Transverse colon (tissue), 4 donors: ENCODE results near the gene SRGAP1. TPM values are rescaled to one million over a fixed set of nuclear protein-coding genes. Genes with fewer than 3 reads are reported as not detected.

Experiments
- DNase-seq: peaks from one replicate; pipeline ENCODE4 v3.0.0-alpha.2; 2019
- H3K27ac ChIP-seq, 4 donors: fragments of 200-600 bp; sonication (generic); 2 replicates each; pipeline ENCODE4 v1.5.1; 2016 to 2018; ENCODE audit warnings: inconsistent platforms in 4 of 4
- H3K27me3 ChIP-seq: fragments of 200-600 bp; sonication (generic); 2 replicates; pipeline ENCODE4 v1.5.1; 2017; ENCODE audit warnings: inconsistent platforms
- H3K36me3 ChIP-seq, 4 donors: fragments of 200-600 bp; sonication (generic); 2 replicates each; pipeline ENCODE4 v1.5.1; 2017 to 2019; ENCODE audit warnings: inconsistent platforms in 4 of 4
- H3K4me1 ChIP-seq, 4 donors: fragments of 200-600 bp; sonication (generic); 2 replicates each; pipeline ENCODE4 v1.5.1; 2017 to 2020; ENCODE audit warnings: inconsistent platforms in 4 of 4
- H3K4me3 ChIP-seq, 4 donors: fragments of 200-600 bp; sonication (generic); 1 replicate in 1 of 4; 2 replicates in 3 of 4; pipeline versions ENCODE4 v1.5.1 to v1.6.1; 2017 to 2019; ENCODE audit warnings: inconsistent platforms in 4 of 4
- H3K9me3 ChIP-seq, 2 donors: fragments of 200-600 bp; sonication (generic); 2 replicates each; pipeline ENCODE4 v1.5.1; 2017 to 2019; ENCODE audit warnings: inconsistent platforms in 2 of 2
- CTCF ChIP-seq, 5 experiments: fragments of 200-600 bp in 3 of 5; fragments of 450-650 bp in 2 of 5; sonication (generic) in 3 of 5; IDR thresholded peaks; 1 replicate in 2 of 5; 2 replicates in 3 of 5; pipeline ENCODE4 v1.5.1; 2016 to 2017; ENCODE audit warnings: antibody characterized with exemption in 5 of 5, inconsistent platforms in 3 of 5, mild to moderate bottlenecking in 2 of 5, moderate library complexity in 1 of 5
- EP300 ChIP-seq: sonication (generic); formaldehyde crosslinking; IDR thresholded peaks from one replicate; pipeline ENCODE4 v1.6.1; 2017; ENCODE audit warnings: antibody characterized with exemption, low read depth
- POLR2A ChIP-seq: fragments of 450-650 bp; IDR thresholded peaks from one replicate; pipeline ENCODE4 v1.6.1; 2016; ENCODE audit warnings: antibody characterized with exemption, mild to moderate bottlenecking, moderate library complexity
- POLR2AphosphoS5 ChIP-seq, 3 donors: sonication (generic); formaldehyde crosslinking; IDR thresholded peaks; one replicate each; pipeline ENCODE4 v1.6.1; 2016; ENCODE audit warnings: antibody characterized with exemption in 3 of 3
- WGBS, 2 donors: methylation state at CpG; one replicate each; pipeline ENCODE4 v1.1.5; 2018; ENCODE audit warnings: low coverage in 1 of 2; 5-methylcytosine and 5-hydroxymethylcytosine counted together
- in situ Hi-C, 4 donors: fragments of 200-750 bp; cut with MboI; loops; one replicate each; pipeline versions ENCODE4 v1.15.0 to v1.15.1; 2017; ENCODE audit warnings: low sequenced_read_pairs in 3 of 4, low pct_ligation_motif_present in 1 of 4, low pct_unique_long_range_greater_than_20kb in 1 of 4
- intact Hi-C: fragments of 100-400 bp; cut with DNase I; formaldehyde crosslinking; loops from one replicate; pipeline ENCODE4 v1.15.1; 2023; ENCODE audit warnings: low total_unique reads
- total RNA-seq, 4 donors: library from RNA; depleted of rRNA; stranded (reverse); fragments of >200 nt; gene quantifications; one replicate each; pipeline ENCODE4 v1.1.0, GENCODE V29; 2016

Gene SRGAP1
- total RNA-seq, 4 donors from 2014 or later, result 16.0 to 720 (median 51.4) TPM

- TF ChIP-seq POLR2AphosphoS5 (IDR thresholded peaks at IDR 0.05) (no peak), EP300 (no peak), POLR2A (no peak), CTCF (IDR thresholded peaks at IDR 0.05) (no peak)
- H3K9me3 ChIP-seq, result no peaks in the 10 kb centered on the region
- intact Hi-C loops (no loop called here), in situ Hi-C loops (no loop called here)
- DNase-seq, result no peak
- H3K27ac ChIP-seq, result no peak overlapping the region
- no peaks in the 10 kb centered on the region for H3K27me3 ChIP-seq
- no peaks in the 10 kb centered on the region for H3K4me1 ChIP-seq
- no peak overlapping the region for H3K4me3 ChIP-seq
- no peaks in the 10 kb centered on the region for H3K36me3 ChIP-seq
Observed at GRCh38 chr12:64018524-64018923, 174.0 kb downstream of the SRGAP1 start.

GRCh38 chr12:64019101-64019500 lies 174.6 kb downstream of the SRGAP1 start:
- Histone ChIP-seq H3K27me3 (no peaks in the 10 kb centered on the region), H3K9me3 (no peaks in the 10 kb centered on the region), H3K36me3 (no peaks in the 10 kb centered on the region), H3K4me3 (no peak overlapping the region), H3K27ac (no peak overlapping the region), H3K4me1 (no peaks in the 10 kb centered on the region)
- DNase-seq, result no peak
- TF ChIP-seq EP300 (no peak), POLR2AphosphoS5 (IDR thresholded peaks at IDR 0.05) (no peak), POLR2A (no peak), CTCF (IDR thresholded peaks at IDR 0.05) (no peak)
- intact Hi-C loops (no loop called here), in situ Hi-C loops (no loop called here)
- WGBS, 2 donors, result 85 to 94% methylated on average over 2 of the region's 2 CpGs

GRCh38 chr12:64019654-64020053 lies 175.2 kb downstream of the SRGAP1 start:
- 85 to 86% methylated on average over 1 of the region's 1 CpG for WGBS, 2 donors
- no peak for DNase-seq
- Histone ChIP-seq H3K27ac (no peak overlapping the region), H3K27me3 (no peaks in the 10 kb centered on the region), H3K9me3 (no peaks in the 10 kb centered on the region), H3K4me1 (no peaks in the 10 kb centered on the region), H3K36me3 (no peaks in the 10 kb centered on the region), H3K4me3 (no peak overlapping the region)
- no peak for TF ChIP-seq POLR2AphosphoS5 (IDR thresholded peaks at IDR 0.05)
- no peak for TF ChIP-seq CTCF (IDR thresholded peaks at IDR 0.05)
- no peak for TF ChIP-seq POLR2A
- TF ChIP-seq EP300, result no peak
- intact Hi-C loops, result no loop called here
- in situ Hi-C loops, result no loop called here

GRCh38 chr12:64025174-64025958 lies 180.9 kb downstream of the SRGAP1 start:
- Histone ChIP-seq H3K4me1 (no peaks in the 10 kb centered on the region), H3K9me3 (no peaks in the 10 kb centered on the region), H3K27me3 (no peaks in the 10 kb centered on the region), H3K36me3 (no peaks in the 10 kb centered on the region), H3K27ac (no peak overlapping the region), H3K4me3 (no peak overlapping the region)
- TF ChIP-seq POLR2AphosphoS5 (IDR thresholded peaks at IDR 0.05), result no peak
- no peak for TF ChIP-seq EP300
- no peak for TF ChIP-seq CTCF (IDR thresholded peaks at IDR 0.05)
- TF ChIP-seq POLR2A, result no peak
- intact Hi-C loops (no loop called here), in situ Hi-C loops (no loop called here)
- no peak for DNase-seq
- WGBS, 2 donors, result 88 to 92% methylated on average over 3 to 9 of the region's 9 CpGs
